ENCODE measurements around the gene MBOAT2.

DNA sequence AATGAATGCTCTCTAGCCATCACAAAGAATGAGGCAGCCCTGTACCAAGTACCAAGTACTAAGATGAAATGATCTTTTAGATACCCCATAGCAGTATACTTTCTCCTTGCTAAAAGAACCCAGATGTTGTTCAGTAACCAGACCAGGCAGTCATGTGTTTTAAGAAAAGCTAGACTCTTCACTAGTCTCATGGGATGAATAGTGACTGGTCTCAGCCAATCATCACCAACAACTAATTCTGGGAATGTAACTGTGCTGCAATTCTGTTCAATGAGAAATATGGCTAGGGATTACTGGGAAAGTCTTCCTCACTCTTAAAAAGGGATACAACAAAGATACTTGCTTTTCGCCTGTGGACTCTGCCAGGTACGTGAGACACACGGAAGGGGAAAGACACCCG, 29.5 kb downstream of the MBOAT2 start:
- TF ChIP-seq, protein P1, sequence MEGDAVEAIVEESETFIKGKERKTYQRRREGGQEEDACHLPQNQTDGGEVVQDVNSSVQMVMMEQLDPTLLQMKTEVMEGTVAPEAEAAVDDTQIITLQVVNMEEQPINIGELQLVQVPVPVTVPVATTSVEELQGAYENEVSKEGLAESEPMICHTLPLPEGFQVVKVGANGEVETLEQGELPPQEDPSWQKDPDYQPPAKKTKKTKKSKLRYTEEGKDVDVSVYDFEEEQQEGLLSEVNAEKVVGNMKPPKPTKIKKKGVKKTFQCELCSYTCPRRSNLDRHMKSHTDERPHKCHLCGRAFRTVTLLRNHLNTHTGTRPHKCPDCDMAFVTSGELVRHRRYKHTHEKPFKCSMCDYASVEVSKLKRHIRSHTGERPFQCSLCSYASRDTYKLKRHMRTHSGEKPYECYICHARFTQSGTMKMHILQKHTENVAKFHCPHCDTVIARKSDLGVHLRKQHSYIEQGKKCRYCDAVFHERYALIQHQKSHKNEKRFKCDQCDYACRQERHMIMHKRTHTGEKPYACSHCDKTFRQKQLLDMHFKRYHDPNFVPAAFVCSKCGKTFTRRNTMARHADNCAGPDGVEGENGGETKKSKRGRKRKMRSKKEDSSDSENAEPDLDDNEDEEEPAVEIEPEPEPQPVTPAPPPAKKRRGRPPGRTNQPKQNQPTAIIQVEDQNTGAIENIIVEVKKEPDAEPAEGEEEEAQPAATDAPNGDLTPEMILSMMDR (IDR thresholded peaks at IDR 0.05 in 2 of 3, conservative IDR thresholded peaks at IDR 0.05 in 1 of 3; ENCODE audit: borderline replicate concordance in 1 of 3, insufficient read depth in 1 of 3, low read depth in 2 of 3, low read length in 2 of 3): no peak
- TF ChIP-seq POLR2A (IDR thresholded peaks at IDR 0.05; ENCODE audit: borderline replicate concordance, extremely low read depth, insufficient read depth, insufficient read length): no peak

Measured in HCT116 (cell line).